Transverse colon (tissue), 3 donors: ENCODE data around the gene PDZD8.

Source experiments
- CTCF ChIP-seq, 5 experiments: fragments of 200-600 bp in 3 of 5; fragments of 450-650 bp in 2 of 5; sonication (generic) in 3 of 5; IDR thresholded peaks; 1 replicate in 2 of 5; 2 replicates in 3 of 5; pipeline ENCODE4 v1.5.1; 2016 to 2017; ENCODE audit warnings: antibody characterized with exemption in 5 of 5, inconsistent platforms in 3 of 5, mild to moderate bottlenecking in 2 of 5, moderate library complexity in 1 of 5
- EP300 ChIP-seq: sonication (generic); formaldehyde crosslinking; IDR thresholded peaks from one replicate; pipeline ENCODE4 v1.6.1; 2017; ENCODE audit warnings: antibody characterized with exemption, low read depth

- TF ChIP-seq CTCF (IDR thresholded peaks at IDR 0.05) (no peak), EP300 (no peak)
Measured at GRCh38 chr10:117405730-117406129, 30.5 kb upstream of the PDZD8 start.
